22Rv1 (cell line): ENCODE results near the gene ATXN10.

Experiments used
- CTCF ChIP-seq: fragments of 450-650 bp; IDR thresholded peaks from 2 replicates; pipeline ENCODE4 v1.5.1; 2017; ENCODE audit warnings: mild to moderate bottlenecking
- ZFX ChIP-seq: fragments of 450-650 bp; IDR thresholded peaks from 2 replicates; pipeline ENCODE4 v1.6.1; 2017; ENCODE audit warnings: antibody characterized with exemption, borderline replicate concordance

- no peak for TF ChIP-seq CTCF
- no peak for TF ChIP-seq ZFX
Observed at GRCh38 chr22:45776313-45776585, 104.6 kb downstream of the ATXN10 start.
